HT1080 (cell line): Measurements from ENCODE around the gene DOCK4. TPM values are rescaled to one million over a fixed set of nuclear protein-coding genes. Genes with fewer than 3 reads are reported as not detected.
A peak's percentile ranks its signal among the peaks of the same experiment; 100 is the strongest.
"Not testable (repeated sequence)": the region's sequence is repeated elsewhere in the genome, so short reads cannot be mapped to it uniquely, and the experiment has no call there.

ENCODE experiments used
- DNase-seq: peaks from one replicate; pipeline ENCODE4 v3.0.0-alpha.2; 2015; ENCODE audit warnings: low read depth
- total RNA-seq: library from RNA; depleted of rRNA; stranded (reverse); fragments of >200 nt; shearing (Covaris generic); gene quantifications from 2 replicates; pipeline ENCODE4 v1.2.3, GENCODE V29; 2014

The DOCK4 gene
- total RNA-seq, 1 experiment from 2014 or later = 46.6 TPM

DNA sequence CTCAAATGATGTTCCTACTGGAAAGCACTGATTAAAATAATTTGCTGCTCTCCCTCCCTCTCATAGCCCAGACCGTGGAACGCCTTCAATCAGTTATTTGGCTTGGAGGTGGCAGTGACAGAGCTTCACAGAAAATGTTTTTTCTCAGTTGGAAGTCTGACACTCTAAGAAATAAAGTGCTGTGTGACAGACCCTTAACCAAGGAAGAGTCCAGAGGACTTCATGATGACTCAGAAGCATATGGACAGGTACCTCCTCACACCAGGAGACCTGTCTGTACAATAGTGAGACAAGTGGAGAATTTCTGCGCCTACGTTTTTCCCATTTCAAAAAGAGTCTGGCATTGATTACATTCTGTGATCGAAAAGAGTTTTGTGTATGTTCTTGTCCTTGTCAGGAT lies 295.5 kb downstream of the DOCK4 start:
- no peak for DNase-seq

DNA sequence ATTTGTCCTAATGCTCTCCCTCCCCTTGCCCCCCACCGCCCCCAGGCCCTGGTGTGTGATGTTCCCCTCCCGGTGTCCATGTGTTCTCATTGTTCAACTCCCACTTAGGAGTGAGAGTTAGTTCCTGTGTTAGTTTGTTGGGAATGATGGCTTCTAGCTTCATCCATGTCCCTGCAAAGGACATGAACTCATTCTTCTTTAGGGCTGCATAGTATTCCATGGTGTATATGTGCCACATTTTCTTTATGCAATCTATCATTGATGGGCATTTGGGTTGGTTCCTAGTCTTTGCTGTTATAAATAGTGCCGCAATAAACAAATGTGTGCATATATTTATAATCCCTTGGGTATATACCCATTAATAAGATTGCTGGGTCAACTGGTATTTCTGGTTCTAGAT lies 297.5 kb downstream of the DOCK4 start:
- not testable (repeated sequence) for DNase-seq

DNA sequence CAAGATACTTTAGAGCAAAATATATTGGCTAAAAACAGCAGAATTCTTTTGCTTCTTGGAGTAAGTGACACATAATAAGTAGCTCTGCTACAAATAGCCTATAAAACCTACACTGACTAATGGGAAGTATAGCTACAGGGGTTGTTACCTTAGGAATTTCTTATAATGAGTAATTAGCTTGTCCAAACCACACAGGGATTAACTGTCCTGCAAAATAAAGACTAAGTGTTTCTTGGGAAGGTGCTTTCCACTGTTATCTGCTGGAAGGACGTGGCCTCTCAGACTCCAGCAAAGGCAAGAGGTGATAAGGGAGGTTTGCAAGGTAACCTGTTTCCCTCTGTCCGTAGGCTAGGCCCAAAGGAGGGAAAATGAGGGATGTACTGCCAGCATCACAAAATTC lies 302.4 kb downstream of the DOCK4 start:
- DNase-seq = peak; percentile 52

DNA sequence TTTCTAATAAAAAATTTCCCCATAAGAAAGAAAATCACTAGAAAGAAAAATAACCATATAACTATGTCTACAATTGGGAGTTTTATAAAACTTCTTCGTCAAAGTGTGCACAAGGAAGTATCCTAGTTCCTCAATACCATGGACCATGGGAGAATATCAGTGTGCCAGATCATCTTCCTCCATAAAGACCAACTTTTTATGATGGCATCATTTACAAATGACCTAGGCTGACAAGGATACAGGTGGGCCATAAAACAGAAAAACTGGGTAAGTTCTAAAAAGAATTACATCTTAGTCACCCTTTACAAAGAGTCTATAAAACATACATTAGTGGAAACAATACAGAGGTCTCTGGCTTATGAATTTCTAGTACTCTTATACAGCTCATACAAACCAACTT lies 303.2 kb downstream of the DOCK4 start:
- DNase-seq = no peak

DNA sequence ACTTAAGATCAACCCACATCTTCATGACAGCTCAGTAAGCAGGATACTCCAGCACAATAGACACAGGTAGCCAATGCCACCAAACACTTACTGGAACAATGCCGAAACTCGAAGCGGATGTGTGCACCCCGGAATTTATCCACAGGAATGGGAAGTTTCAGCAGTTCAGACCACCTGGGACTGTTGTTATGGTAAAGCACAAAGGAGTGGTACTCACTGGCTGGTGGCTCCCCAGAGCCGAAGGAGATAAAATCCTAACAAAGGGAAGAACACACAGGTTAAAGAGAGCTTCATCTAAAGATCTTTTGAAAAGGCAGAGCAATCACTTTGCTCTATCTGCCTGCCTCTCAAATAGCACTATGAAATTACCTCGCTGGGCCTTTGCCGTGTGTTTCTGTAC lies 305.9 kb downstream of the DOCK4 start:
- DNase-seq = no peak

DNA sequence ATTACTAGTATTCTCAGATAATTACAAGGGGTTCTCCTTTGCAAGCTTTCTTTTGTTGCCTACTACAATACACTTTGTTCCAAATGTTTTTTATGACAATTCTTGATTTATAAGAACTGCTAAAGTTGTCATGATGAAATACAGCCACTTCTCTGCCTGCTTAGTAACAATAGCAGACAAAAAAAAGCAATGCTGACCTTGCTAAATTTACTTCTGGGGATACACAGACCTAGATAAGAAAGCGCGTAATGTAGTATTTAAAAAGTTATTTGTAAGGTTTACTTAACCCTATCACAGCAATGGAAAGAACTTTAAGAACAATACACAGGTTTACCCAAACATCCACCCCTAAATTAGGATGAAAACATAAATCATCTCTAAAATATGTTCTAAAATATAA lies 311.1 kb downstream of the DOCK4 start:
- DNase-seq = no peak

DNA sequence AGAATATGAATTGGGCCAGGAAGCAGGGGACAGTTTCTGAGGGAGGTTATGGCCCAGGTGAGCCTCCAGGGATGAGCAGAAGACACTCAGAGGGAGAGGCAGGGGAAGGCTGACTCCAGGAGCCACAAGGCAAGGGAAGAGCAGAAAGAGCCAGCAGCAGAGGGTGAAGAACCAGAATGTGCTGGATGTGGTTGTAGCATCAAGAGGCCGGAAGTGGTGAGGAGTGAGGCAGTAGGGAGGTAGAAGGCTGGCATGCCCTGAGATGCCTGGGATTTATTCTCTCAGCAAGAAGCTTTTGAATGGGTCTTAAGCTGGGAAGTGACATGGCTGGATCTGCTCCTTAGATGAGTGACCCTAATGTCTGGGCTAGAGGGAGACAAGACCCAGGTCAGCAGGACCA lies 311.7 kb downstream of the DOCK4 start:
- DNase-seq = no peak

DNA sequence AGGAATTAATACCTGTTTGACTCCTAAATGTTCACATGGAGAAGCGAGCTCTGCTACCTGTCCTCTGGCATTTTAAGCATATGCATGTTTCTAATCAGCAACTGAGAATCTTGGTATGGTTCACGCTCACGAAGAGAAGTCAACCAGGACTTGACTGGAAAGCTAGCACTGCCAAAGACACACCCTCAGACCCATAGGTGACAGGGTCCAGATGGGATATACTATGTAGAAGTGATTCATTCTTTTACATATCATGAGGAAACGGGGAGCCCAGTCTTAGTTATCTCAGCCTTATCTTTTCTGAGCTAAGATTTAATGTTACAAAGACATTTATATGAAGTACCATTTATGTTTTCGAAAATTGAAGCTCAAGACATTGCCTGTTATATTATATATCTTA lies 313.0 kb downstream of the DOCK4 start:
- no peak for DNase-seq

DNA sequence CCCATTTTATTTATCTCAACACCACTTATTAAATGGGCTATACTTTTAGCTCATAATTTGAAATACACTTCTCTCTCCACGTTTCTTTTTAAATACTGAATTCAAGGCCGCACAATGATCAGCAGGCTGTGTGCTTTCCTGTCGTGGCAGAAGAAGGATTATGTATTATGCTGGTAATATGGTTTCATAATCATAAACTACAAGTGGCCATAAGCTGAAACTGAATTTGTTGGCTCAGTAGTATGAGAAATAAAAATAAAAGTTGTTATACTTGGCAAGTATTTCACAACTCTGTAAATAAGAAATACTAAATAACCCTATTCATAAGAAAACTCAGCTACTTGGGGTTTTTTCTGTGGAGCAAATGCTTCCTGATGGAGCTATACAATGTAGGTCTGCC lies 313.6 kb downstream of the DOCK4 start:
- DNase-seq = no peak

DNA sequence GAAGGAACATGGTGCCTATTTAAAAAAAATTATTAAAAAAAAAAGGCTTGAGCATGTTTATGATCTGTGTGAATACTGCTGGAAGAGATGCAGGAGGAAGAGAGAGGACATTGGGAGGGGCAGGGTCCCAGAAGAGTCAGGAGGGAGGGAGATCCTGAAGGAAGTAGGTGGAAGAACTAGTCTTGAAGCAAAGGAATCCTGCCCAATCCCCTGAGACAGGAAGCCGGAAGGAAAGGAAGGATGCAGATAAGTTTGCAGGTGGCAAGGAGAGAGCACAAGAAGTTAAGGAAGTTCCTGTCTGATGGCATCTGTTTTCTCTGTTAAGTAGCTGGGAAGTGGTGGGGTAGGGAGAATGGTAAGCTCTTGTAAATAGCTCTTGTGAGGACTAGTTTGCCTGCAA lies 318.5 kb downstream of the DOCK4 start:
- no peak for DNase-seq

DNA sequence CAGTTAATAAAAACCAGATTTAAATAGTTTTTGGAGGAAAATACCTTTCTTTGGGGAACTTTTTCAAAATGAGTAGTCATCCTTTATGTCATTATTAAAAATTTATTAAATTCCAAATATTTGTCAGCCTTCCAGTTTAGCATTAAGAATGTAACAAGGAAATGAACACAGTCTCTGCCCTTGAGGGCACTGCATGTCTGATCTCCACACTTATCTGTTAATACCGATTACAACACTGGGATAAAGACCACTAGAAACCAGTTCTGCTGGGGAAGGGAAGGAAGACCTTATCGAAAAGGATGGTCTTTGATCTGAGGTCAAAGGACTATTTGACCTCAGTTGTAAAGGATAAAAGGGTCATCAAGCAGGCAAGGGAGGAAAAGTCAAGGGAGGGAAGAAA lies 320.0 kb downstream of the DOCK4 start:
- no peak for DNase-seq

DNA sequence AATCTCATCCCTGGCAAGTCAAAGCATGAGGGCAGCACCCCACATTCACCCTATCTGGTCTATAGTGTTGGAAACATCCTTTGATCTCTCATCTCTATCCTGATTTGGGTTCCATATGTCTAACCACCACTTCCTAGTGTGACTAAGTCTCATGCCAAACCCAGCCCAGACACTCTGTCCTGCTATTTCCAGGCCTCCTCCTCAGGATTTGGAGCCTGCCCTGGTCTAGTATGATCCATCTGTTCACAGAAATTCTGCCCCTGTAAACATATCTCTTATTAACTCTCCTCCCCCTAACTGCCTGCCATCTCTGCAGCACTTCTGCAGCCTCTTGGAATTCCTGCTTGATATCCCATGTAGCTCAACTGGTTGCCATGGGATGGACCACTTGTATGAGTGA lies 323.0 kb downstream of the DOCK4 start:
- DNase-seq = no peak

DNA sequence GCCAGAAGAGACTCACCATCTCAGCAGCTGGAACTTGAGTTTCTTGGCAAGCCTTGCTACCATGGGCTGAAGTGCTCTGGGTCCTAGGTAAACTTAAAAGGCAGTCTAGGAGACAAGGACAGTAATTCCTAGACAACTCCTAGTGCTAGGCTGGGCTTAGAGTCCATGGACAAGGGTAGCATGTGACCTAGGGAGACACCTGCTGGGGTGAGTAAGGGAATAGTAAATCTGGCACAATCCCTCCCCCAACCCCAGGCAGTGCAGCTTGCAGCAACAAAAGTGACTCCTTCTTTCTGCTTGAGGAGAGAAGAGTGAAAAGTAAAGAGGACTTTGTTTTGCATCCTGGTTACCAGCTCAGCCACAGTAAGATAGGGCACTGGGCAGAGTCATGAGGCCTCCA lies 327.4 kb downstream of the DOCK4 start:
- peak; percentile 31 for DNase-seq

DNA sequence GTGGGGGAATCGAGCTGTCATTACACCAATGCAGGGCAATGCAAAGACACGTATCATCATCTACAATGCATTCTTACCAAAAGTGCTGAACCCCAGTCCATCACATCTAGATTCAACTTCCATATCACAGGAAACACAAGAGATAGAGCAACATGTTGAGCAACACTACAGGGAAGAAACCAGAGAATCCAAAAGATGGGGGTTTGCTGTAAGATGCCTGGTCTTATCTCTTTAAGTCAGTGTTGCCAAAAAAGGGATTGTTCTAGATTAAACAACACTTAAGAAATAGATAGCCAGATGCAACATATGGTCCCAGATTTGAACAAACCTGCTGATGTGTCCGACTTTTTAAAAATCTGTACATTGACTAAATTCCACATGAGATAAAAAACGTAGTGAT lies 328.3 kb downstream of the DOCK4 start:
- no peak for DNase-seq

DNA sequence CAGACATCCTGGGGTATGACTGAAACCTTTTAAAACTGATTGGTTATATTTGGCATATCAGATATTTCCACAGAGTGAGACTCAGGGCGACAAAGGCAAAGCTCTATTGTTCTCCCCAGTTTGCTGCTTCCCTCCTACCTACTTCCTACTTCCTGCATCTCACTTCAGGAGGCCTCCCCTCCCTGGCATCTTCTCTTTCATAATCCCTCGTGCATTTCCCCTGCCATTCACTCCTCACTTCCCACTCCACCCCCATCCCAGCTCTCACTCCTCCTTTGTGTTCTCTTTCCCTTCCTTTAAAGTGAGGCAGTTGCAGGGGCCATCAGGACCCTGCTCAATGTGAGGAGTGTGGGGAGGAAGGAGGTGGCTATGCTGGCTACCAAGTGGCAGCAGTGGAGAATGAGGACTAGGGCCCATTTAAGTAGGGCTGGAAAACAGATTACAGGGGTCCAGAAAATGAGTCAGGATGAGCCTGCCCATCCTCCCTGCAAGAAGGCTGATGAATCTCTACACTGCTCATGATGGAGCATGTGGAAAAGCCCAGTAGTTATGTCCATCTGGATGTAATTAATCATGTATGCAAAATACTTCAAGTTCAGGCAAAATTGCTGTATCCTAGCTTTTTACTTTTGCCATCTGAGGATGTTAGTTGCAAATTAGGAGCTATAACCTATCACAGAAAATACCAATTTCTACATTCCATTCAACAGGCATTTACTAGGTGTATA lies 332.1 kb downstream of the DOCK4 start:
- DNase-seq = no peak

DNA sequence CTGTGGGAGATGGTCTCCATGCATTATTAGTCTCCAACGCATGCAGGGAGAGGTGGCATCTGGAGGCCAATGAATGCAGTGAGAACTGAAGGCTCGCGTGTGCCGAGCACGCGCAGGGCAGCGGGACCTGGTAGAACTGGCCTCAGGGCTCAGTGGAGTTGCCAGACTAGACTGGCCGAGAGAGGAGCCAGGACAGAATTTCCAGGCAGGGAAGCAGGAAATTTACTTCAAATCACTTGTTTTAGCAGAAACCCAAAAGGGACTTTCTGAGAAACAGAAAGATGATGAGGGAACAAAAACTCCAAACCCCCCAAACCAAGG lies 332.9 kb downstream of the DOCK4 start:
- DNase-seq = no peak

DNA sequence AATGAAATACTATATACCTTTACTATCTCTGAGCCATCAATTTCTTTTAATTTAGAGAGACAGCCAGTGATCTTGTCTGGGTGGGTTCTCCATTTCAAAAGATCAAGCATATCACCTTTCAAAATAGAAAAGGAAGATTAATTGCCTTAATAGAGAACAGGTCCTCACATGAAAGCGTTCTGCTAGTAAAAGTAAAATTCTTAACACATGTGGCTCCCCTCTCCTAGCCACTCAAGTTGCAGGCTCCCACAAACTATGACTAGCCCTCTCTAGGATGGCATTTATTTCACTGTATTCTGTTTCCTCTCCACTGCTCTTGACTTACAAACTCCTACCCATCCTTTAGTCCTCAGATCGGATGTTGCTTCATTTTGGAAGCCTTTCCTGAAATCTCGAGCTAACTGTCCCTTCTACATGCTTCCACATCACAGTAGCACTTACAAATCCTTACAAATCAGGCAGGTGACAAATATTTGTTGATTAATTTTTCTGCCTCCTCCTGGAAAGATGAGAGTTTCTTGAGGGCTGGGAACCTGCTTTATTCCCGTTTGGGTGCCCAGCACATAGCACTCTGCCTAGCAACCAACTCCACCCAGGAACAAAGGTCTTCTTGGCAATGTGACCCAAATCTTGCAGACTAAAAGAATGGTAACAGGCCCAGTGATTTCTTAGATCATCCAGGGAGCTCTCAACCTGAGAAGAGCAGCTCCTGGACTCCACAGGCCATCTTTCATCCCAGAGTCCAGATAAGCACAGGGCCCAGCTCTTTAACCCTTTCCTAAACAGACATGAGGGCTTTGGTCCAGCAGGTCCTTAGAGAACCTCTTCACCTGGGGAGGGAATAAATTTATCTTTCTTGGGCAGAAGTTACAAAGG lies 333.5 kb downstream of the DOCK4 start:
- no peak for DNase-seq

DNA sequence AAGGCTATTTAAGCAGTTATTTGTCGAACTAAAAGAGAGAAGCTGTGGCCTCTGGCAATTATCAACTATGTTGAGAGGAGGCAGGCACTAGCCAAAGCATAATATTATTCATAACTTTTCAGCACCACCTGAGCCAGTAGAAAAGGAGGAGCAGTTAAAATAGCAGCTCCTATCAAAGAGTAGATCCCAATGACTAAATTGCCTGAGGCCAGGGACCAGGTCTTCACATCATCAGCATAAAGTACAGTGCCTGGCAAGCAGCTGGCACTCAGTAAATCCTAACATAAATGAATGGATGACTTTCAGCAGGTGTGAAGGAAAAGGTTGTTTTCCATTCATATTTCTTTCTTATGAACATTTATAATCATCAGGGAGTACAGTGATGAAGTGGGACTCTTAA lies 334.9 kb downstream of the DOCK4 start:
- no peak for DNase-seq

DNA sequence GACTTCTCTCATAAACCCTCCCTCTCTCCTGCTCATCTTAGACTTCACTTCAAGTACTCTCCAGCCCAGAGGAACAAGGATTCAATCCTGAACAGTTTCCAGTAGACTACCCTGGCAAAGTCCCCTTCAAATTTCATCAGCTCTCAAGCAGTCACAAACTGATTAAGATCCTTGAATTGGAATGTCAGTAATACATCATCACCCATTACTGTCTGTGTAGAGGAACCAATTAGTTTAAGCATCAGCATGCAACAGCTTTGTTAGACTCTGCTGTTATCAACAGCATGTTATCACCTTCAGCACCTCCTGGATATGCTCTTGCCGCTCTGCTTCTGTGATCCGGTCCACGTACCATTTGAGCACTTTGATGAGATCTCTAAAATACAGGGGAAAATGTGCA lies 336.9 kb downstream of the DOCK4 start:
- DNase-seq = no peak

DNA sequence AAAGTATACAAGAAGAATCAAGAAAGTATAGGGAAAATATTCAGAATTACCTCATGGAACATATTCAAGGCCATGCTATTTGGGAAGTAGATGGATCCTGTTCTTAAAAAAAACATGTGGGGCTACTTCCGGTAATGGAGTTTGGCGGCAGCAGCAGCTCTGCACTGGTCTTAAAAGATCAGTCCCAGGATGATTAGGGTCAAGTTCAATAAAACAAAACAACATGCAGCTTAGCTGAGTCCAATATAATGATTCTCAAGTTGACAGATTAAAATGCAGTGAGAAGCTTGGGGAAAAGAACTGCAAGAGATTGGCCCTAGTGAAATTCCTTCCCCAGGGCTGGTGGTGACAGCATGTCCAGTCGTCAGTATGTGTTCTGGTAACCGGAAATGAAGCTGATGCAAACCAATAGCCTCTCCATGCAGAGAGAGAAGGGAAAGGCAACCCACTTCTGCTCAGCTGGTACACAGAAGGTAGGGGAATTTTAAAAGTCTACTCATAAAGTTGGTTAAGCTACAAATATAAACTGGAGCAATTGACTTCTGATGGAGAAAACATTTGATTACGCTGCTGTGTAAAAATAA lies 338.8 kb downstream of the DOCK4 start:
- DNase-seq = no peak

DNA sequence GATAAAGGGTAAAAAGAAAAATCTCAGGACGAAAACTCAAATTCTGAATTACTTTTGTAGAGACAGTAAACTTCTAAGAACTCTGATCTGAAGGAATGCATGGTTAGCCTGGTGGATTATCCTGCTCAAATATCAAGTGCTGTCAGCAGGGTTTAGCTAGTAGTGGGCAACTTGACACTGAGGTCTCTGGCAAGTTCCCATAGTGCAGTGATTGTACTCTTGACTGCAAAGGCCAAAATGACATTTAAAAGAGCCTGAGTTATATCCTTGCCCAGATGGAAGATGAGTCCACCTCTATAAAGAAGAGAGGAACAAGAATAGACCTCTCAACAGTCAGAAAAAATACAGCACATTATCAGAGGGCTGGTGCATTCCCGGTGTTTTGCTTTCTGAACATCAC lies 339.4 kb downstream of the DOCK4 start:
- no peak for DNase-seq

DNA sequence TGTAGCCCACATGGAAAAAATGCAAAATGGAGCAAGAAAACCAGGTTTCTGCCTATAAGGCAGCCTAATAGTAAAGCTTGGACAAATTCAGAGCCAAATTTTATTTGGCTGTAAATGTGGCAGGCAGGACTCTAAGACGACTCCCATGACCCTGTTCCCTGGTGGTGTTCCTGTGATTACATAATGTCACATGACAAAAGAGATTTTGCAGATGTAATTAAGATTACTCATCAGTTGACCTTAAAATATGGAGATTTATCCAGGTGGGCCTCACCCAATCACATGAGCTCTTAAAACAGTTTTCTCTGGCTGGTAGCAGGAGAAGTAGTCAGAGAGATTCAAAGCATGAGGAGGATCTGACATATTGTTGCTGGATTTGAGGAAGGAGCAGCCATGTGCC lies 340.8 kb downstream of the DOCK4 start:
- DNase-seq = no peak
